ENCODE data around the gene ISCU. TPM values are rescaled to one million over a fixed set of nuclear protein-coding genes. Genes with fewer than 3 reads are reported as not detected.

ISCU gene
- total and polyA plus RNA-seq, 2 of the 8 experiments (the other 6 are each of a cell fraction or from before 2014, with no cell fraction given): 72.1 to 78.1 TPM

DNA sequence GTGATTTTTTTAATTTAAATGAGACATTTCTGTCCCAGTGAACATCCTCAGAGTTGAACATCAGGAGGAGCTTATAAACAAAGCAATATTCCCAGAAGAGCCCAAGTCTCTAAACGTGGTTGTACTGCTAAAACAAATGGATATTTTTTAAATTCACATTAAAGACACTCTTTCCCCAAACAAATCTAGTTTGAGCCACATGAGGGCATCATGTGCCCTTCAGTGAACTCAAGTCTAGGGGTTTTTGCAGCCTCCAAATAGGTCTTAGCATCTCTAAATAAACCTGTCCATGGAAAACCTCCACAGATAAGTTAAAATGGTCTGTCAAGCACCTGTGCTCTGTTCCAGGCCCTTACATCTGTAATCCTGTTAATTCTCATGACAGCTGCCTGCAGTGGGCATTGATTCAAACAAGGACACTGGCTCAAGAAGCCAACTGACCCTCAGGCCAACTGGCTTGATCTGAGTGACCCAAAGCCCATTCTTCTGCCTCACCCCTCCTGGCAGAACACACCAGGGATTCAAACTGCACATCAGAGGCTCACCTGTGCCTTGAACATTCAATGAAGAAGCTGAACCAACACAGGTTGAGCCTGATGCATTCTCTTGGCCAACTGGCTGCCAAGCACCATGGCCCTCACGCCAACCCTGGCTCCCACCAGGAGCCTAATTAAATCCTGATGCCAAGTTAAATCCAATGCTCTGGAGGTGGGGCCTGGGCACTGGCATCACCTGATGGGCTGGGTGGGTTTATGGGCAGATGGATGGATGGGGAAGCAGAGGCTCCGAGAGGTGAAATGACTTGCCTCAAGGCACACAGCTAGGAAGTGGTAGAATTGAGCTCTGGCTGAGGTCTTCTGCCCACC lies 8.6 kb downstream of the ISCU start:
- Histone ChIP-seq H2BK5ac (ENCODE audit: low read depth, low read length) (no peak overlapping the region), H3K4me1 (replicated peaks in 1 of 4; ENCODE audit: control insufficient read depth in 3 of 4, insufficient read depth in 4 of 4, low read length in 3 of 4) (no peaks in the 10 kb centered on the region), H3K18ac (ENCODE audit: extremely low read depth, low read length) (no peak overlapping the region), H4K5ac (ENCODE audit: insufficient read length, low read depth, low read length) (no peak overlapping the region), H3K4me3 (ENCODE audit: extremely low read depth in 1 of 4, insufficient read depth in 2 of 4, low read depth in 3 of 4, low read length in 4 of 4) (no peak overlapping the region), H4K20me1 (replicated peaks in 1 of 2; ENCODE audit: control insufficient read depth in 1 of 2, insufficient read depth in 2 of 2, low read length in 2 of 2) (peaks cover 0 to 2% of the 10 kb centered on the region in 2 experiments), H3K14ac (ENCODE audit: insufficient read length) (no peak overlapping the region), H2BK12ac (ENCODE audit: low read depth, low read length) (0 out of 2 replicates have a peak overlapping the region, but pooled peaks have one; percentile 55), H4K8ac (ENCODE audit: extremely low read depth, insufficient read depth, low read length) (no peak overlapping the region), H2AK5ac (ENCODE audit: low read depth, low read length) (0 out of 2 replicates have a peak overlapping the region, but pooled peaks have one; percentile 24), H3K23ac (ENCODE audit: insufficient read length) (no peak overlapping the region), H3K4me2 (ENCODE audit: insufficient read depth in 1 of 2, low read depth in 2 of 2, low read length in 2 of 2) (no peak overlapping the region), H3K4ac (replicated peaks; ENCODE audit: insufficient read length, low read depth, low read length) (no peak overlapping the region), H2BK15ac (ENCODE audit: low read length) (no peak overlapping the region), H3K27me3 (replicated peaks in 1 of 4; ENCODE audit: control insufficient read depth in 3 of 4, extremely low read depth in 1 of 4, insufficient read depth in 3 of 4, low read length in 3 of 4) (no peaks in the 10 kb centered on the region), H2AFZ (ENCODE audit: low read length) (no peak overlapping the region), H3K27ac (ENCODE audit: low read depth, low read length) (no peak overlapping the region), H3K23me2 (ENCODE audit: low read depth, low read length) (no peaks in the 10 kb centered on the region), H3K36me3 (ENCODE audit: control insufficient read depth in 2 of 4, insufficient read depth in 4 of 4, low read length in 3 of 4) (peaks cover 11 to 35% (median 29%) of the 10 kb centered on the region in 4 experiments), H3K9me3 (ENCODE audit: insufficient read depth in 2 of 2, low read depth in 1 of 2, low read length in 1 of 2) (no peaks in the 10 kb centered on the region), H3K56ac (replicated peaks; ENCODE audit: insufficient read length, low read depth, low read length) (no peak overlapping the region), H4K91ac (replicated peaks; ENCODE audit: insufficient read length, low read length) (no peak overlapping the region), H2BK120ac (replicated peaks; ENCODE audit: low read depth, low read length) (no peak overlapping the region), H3K9ac (replicated peaks in 1 of 4; ENCODE audit: extremely low read depth in 1 of 4, low read depth in 3 of 4, low read length in 3 of 4) (no peak overlapping the region), H3K79me2 (ENCODE audit: control insufficient read depth in 1 of 2, insufficient read depth in 2 of 2, low read length in 2 of 2) (no peaks in the 10 kb centered on the region), H2BK20ac (ENCODE audit: low read length) (no peak overlapping the region), H3K79me1 (ENCODE audit: low read depth, low read length) (no peaks in the 10 kb centered on the region)
- DNase-seq (ENCODE audit: low read depth in 1 of 2, low spot score in 2 of 2) (peak in 1 of 2 experiments; percentile 41), FAIRE-seq (no peak)
- TF ChIP-seq RAD21 (IDR thresholded peaks at IDR 0.05 in 1 of 2, conservative IDR thresholded peaks at IDR 0.05 in 1 of 2; ENCODE audit: low read depth in 2 of 2, low read length in 2 of 2) (peak; percentile 78 to 85), KDM4A (IDR thresholded peaks at IDR 0.05; ENCODE audit: low read depth, low read length, severe bottlenecking) (no peak), FOSL1 (IDR thresholded peaks at IDR 0.05; ENCODE audit: insufficient read depth, low read depth, low read length) (no peak), CTCF (IDR thresholded peaks at IDR 0.05; ENCODE audit: control extremely low read depth in 1 of 3, insufficient read depth in 1 of 3, low read depth in 1 of 3, low read length in 3 of 3) (peak in 2 of 3 experiments; percentile 37 to 62; a peak in 3 of 4 replicates)
- 57% methylated on average over 3 of the region's 3 CpGs; no CpG with 5 or more reads in 1 of the 2 experiments for WGBS, 2 experiments (ENCODE audit: extremely low coverage in 1 of 2, insufficient coverage in 1 of 2, insufficient read length in 1 of 2, insufficient replicate concordance in 2 of 2, low coverage in 1 of 2, low lambda C conversion rate in 2 of 2, missing lambda C conversion rate in 1 of 2)
- POLR2A ChIA-PET (ENCODE audit: partially characterized antibody): interaction anchor here (0.6 to 1.9 kb wide), 6 partner anchors 10 to 57 kb away, joined by 3 to 6 read pairs (median 4); partner anchors contain the start of genes SART3 and TMEM119
- CTCF ChIA-PET (ENCODE audit: partially characterized antibody): interaction anchor here (0.6 to 24.3 kb wide), 24 partner anchors 10 to 409 kb away, joined by 3 to 523 read pairs (median 4); partner anchors contain the start of genes SART3 and SELPLG

All from H1 (cell line).